ENCODE measurements around the gene LIN37. TPM values are rescaled to one million over a fixed set of nuclear protein-coding genes. Genes with fewer than 3 reads are reported as not detected.

LIN37 gene
- total and polyA plus RNA-seq, 12 donors: 4.0 to 29.4 (median 5.0) TPM

GRCh38 chr19:35716801-35717664 lies 31.3 kb upstream of the LIN37 start:
- DNase-seq (peak; percentile 95 to 96), ATAC-seq (peak; percentile 93 to 97 (median 95))
- H3K4me1 ChIP-seq: peaks cover 6 to 34% (median 27%) of the 10 kb centered on the region in 9 donors
- H3K9me3 ChIP-seq: no peaks in the 10 kb centered on the region
- intact Hi-C loops (cut with DNase I): loop anchor here in 9 of 10 donors (1.0 to 10.0 kb wide), 15 partner anchors 15 to 214 kb away; partner anchors contain the start of genes TMEM147 (in 5 of the 9), DMKN (in 1 of the 9), PROSER3 (in 1 of the 9) and PSENEN (in 1 of the 9)
- peaks cover 0 to 26% (median 8%) of the 10 kb centered on the region in 9 donors for H3K36me3 ChIP-seq
- H3K4me3 ChIP-seq: peak overlapping the region; percentile 36 to 98 (median 82)
- no peaks in the 10 kb centered on the region for H3K27me3 ChIP-seq
- H3K27ac ChIP-seq: peak overlapping the region; percentile 78 to 97 (median 92)
- TF ChIP-seq, protein P1, sequence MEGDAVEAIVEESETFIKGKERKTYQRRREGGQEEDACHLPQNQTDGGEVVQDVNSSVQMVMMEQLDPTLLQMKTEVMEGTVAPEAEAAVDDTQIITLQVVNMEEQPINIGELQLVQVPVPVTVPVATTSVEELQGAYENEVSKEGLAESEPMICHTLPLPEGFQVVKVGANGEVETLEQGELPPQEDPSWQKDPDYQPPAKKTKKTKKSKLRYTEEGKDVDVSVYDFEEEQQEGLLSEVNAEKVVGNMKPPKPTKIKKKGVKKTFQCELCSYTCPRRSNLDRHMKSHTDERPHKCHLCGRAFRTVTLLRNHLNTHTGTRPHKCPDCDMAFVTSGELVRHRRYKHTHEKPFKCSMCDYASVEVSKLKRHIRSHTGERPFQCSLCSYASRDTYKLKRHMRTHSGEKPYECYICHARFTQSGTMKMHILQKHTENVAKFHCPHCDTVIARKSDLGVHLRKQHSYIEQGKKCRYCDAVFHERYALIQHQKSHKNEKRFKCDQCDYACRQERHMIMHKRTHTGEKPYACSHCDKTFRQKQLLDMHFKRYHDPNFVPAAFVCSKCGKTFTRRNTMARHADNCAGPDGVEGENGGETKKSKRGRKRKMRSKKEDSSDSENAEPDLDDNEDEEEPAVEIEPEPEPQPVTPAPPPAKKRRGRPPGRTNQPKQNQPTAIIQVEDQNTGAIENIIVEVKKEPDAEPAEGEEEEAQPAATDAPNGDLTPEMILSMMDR (IDR thresholded peaks at IDR 0.05): peak; percentile 77 to 96 (median 93)
- 0% methylated on average over 77 of the region's 77 CpGs for WGBS, 2 donors

DNA sequence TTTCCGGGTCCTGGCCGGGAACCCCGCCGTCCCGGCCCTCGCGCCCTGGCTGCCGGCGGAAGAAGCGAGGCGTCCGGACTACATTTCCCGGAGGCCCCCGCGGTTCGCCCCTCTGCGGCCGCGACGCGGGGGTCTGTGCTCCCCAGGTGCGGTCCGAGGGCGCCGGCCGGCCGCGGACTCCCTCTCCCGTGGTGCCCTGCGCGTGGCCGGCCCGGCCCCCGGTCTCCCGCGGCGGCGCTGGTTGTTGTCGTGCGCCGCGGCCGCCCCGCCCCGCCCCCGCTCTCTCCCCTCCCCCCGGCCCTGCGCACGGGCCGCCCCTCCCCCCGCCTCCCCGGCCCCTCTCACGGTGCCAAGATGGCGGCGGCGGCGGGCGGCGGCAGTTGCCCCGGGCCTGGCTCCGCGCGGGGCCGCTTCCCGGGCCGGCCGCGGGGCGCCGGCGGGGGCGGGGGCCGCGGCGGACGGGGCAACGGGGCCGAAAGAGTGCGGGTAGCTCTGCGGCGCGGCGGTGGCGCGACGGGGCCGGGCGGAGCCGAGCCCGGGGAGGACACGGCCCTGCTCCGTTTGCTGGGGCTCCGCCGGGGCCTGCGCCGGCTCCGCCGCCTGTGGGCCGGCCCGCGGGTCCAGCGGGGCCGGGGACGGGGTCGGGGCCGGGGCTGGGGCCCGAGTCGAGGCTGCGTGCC lies 30.6 kb upstream of the LIN37 start, which contains the start of gene KMT2B:
KMT2B (plus strand) TSS at position 339 of the 680 bp plus-strand sequence; CDS start at position 355, 16 bp downstream.
- peak within 1 kb of the TSS; percentile 68 to 98 (median 84) for H3K4me3 ChIP-seq
- 1% methylated on average over 46 to 104 of the region's 109 CpGs for WGBS, 2 donors
- ATAC-seq (peak in 6 of 8 donors; percentile 62 to 82 (median 79)), DNase-seq (no peak)
- H3K27me3 ChIP-seq: no peaks in the 10 kb centered on the region
- peaks cover 6 to 34% (median 27%) of the 10 kb centered on the region in 9 donors for H3K4me1 ChIP-seq
- intact Hi-C loops (cut with DNase I): loop anchor here in 9 of 10 donors (1.0 to 10.0 kb wide), 13 partner anchors 23 to 213 kb away; partner anchors contain the start of genes TMEM147 (in 5 of the 9), PSENEN (in 2 of the 9), U2AF1L4 (in 2 of the 9) and DMKN (in 1 of the 9)
- peak within 1 kb of the TSS; percentile 78 to 97 (median 92) for H3K27ac ChIP-seq
- H3K9me3 ChIP-seq: no peaks in the 10 kb centered on the region
- TF ChIP-seq, protein P1 (IDR thresholded peaks at IDR 0.05): no peak
- peaks cover 0 to 34% (median 16%) of the 10 kb centered on the region in 9 donors for H3K36me3 ChIP-seq

GRCh38 chr19:35718345-35719041 lies 29.9 kb upstream of the LIN37 start:
- WGBS, 2 donors: 1 to 2% methylated on average over 42 of the region's 42 CpGs
- TF ChIP-seq, protein P1 (IDR thresholded peaks at IDR 0.05): no peak
- peak overlapping the region; percentile 68 to 98 (median 84) for H3K4me3 ChIP-seq
- no peaks in the 10 kb centered on the region for H3K9me3 ChIP-seq
- peak overlapping the region; percentile 78 to 97 (median 90) for H3K27ac ChIP-seq
- H3K27me3 ChIP-seq: no peaks in the 10 kb centered on the region
- intact Hi-C loops (cut with DNase I): loop anchor here in 7 of 10 donors (2.0 to 10.0 kb wide), 7 partner anchors 26 to 206 kb away; partner anchors contain the start of genes TMEM147 (in 4 of the 7), DMKN (in 1 of the 7), PSENEN (in 1 of the 7) and U2AF1L4 (in 1 of the 7)
- DNase-seq (peak; percentile 40 to 49), ATAC-seq (no peak)
- peaks cover 0 to 41% (median 23%) of the 10 kb centered on the region in 9 donors for H3K36me3 ChIP-seq
- H3K4me1 ChIP-seq: peaks cover 6 to 34% (median 27%) of the 10 kb centered on the region in 9 donors
